Measurements from ENCODE around the gene EPO.

GRCh38 chr7:100694098-100694745 lies 26.0 kb upstream of the EPO start, which contains the start of gene GIGYF1:
- no peak for TF ChIP-seq CTCF (IDR thresholded peaks at IDR 0.05; ENCODE audit: borderline replicate concordance, extremely low read depth, low read length, poor library complexity, severe bottlenecking)
- no peak for TF ChIP-seq EZH2 (IDR thresholded peaks at IDR 0.05; ENCODE audit: borderline replicate concordance, low read depth, low read length, severe bottlenecking)
